HepG2 (cell line): ENCODE data around the gene FBRSL1. TPM values are rescaled to one million over a fixed set of nuclear protein-coding genes. Genes with fewer than 3 reads are reported as not detected.

Experiments used
- ATAC-seq: fragments of 200-7000 bp; cut with Tn5 transposase; 3 replicates; pipeline ENCODE4 v1.9.1; 2020; ENCODE audit warnings: mild to moderate bottlenecking, moderate library complexity
- BruUV-seq: library from RNA; stranded (reverse); fragments of 400-500 nt; replicated peaks from 2 replicates; lab custom pipeline; 2021; lab: Mats Ljungman, UMichigan
- CTCF ChIA-PET: fragments of 300-600 bp; formaldehyde crosslinking; extraction: SDS; loops from one replicate; lab custom pipeline; 2021; ENCODE audit warnings: low total read pairs, inconsistent platforms, low intra/inter-chr PET ratio; lab: Yijun Ruan, JAX
- POLR2A ChIA-PET: fragments of 350-600 bp; sonication (Branson Sonifier 250); formaldehyde crosslinking; loops from one replicate; lab custom pipeline; 2020; ENCODE audit warnings: antibody characterized with exemption, inconsistent platforms; lab: Yijun Ruan, JAX
- DNase-seq: peaks from one replicate; pipeline ENCODE4 v3.0.0-alpha.2; 2015; ENCODE audit warnings: low spot score
- FAIRE-seq: peaks from 3 replicates; lab custom pipeline; 2011; peaks lifted over from hg19 to GRCh38; lab: Jason Lieb, UNC
- H2AFZ ChIP-seq: one replicate; pipeline ENCODE4 v1.6.1; 2011; ENCODE audit warnings: low read length, inconsistent platforms
- H3K27ac ChIP-seq: fragments of 300-600 bp; 3 replicates; pipeline ENCODE4 v1.8.0; 2011; ENCODE audit warnings: mixed run types, mild to moderate bottlenecking, mixed read lengths, low read length, inconsistent platforms; ENCODE audit not compliant: insufficient read depth; ENCODE audit errors: extremely low read length
- H3K27me3 ChIP-seq, 2 experiments: fragments of 200-600 bp in 1 of 2; 2 replicates in 1 of 2; 3 replicates in 1 of 2; pipeline versions ENCODE4 v1.6.0 to v1.8.0; 2011; ENCODE audit warnings: low read length in 2 of 2, mild to moderate bottlenecking in 2 of 2, moderate library complexity in 2 of 2, inconsistent platforms in 1 of 2; ENCODE audit not compliant: insufficient read depth in 2 of 2, control insufficient read depth in 1 of 2
- H3K36me3 ChIP-seq, 2 experiments: fragments of 200-600 bp in 1 of 2; replicated peaks in 1 of 2; 2 replicates in 1 of 2; 3 replicates in 1 of 2; pipeline versions ENCODE4 v1.5.1 to v1.8.0; 2011; ENCODE audit warnings: low read length in 2 of 2, inconsistent platforms in 1 of 2; ENCODE audit not compliant: insufficient read depth in 2 of 2, control insufficient read depth in 1 of 2
- H3K4me1 ChIP-seq: 2 replicates; pipeline ENCODE4 v1.5.1; 2012; ENCODE audit warnings: low read length, inconsistent platforms; ENCODE audit not compliant: insufficient read depth
- H3K4me2 ChIP-seq: 2 replicates; pipeline ENCODE4 v1.6.0; 2011; ENCODE audit warnings: low read depth, low read length, inconsistent platforms
- H3K4me3 ChIP-seq, 3 experiments: fragments of 200-600 bp in 1 of 3; sonication (generic), shearing (Covaris generic) in 1 of 3; replicated peaks in 1 of 3; 2 replicates each; pipeline ENCODE4 v1.5.1; 2011 to 2016; ENCODE audit warnings: low read length in 3 of 3, inconsistent platforms in 2 of 3, low read depth in 2 of 3, mild to moderate bottlenecking in 2 of 3, control low read depth in 1 of 3, mixed read lengths in 1 of 3; ENCODE audit not compliant: insufficient read depth in 1 of 3
- H3K79me2 ChIP-seq: one replicate; pipeline ENCODE4 v1.6.1; 2011; ENCODE audit warnings: low read length, inconsistent platforms; ENCODE audit not compliant: insufficient read depth
- H3K9ac ChIP-seq: 2 replicates; pipeline ENCODE4 v1.6.0; 2011; ENCODE audit warnings: mild to moderate bottlenecking, low read depth, low read length, inconsistent platforms; ENCODE audit not compliant: insufficient read depth
- H3K9me3 ChIP-seq: 2 replicates; pipeline ENCODE4 v1.5.1; 2012; ENCODE audit warnings: mild to moderate bottlenecking, low read length
- H4K20me1 ChIP-seq: 2 replicates; pipeline ENCODE4 v1.6.0; 2011; ENCODE audit warnings: inconsistent platforms, mild to moderate bottlenecking, low read length, moderate library complexity; ENCODE audit not compliant: insufficient read depth
- ATF7 ChIP-seq, 2 experiments: fragments of 450-650 bp in 1 of 2; sonication (generic) in 1 of 2; formaldehyde crosslinking in 1 of 2; IDR thresholded peaks; 2 replicates each; pipeline versions ENCODE4 v1.4.0 to v1.6.1; 2016 to 2020; ENCODE audit warnings: antibody characterized with exemption in 1 of 2, mild to moderate bottlenecking in 1 of 2, missing genetic modification reagents in 1 of 2
- DNMT3B ChIP-seq: conservative IDR thresholded peaks from 2 replicates; pipeline ENCODE4 v1.6.1; 2016; ENCODE audit warnings: missing biosample characterization, control low read depth
- GATAD2A ChIP-seq: IDR thresholded peaks from 2 replicates; pipeline ENCODE4 v1.6.1; 2016
- GPN1 ChIP-seq: sonication (generic); formaldehyde crosslinking; IDR thresholded peaks from 2 replicates; pipeline ENCODE4 v1.5.1; 2020; ENCODE audit warnings: missing genetic modification reagents, borderline replicate concordance
- HIVEP1 ChIP-seq: sonication (generic); formaldehyde crosslinking; IDR thresholded peaks from 2 replicates; pipeline ENCODE4 v1.4.0; 2020; ENCODE audit warnings: mild to moderate bottlenecking, missing genetic modification reagents
- IKZF4 ChIP-seq: sonication (generic); formaldehyde crosslinking; IDR thresholded peaks from 2 replicates; pipeline ENCODE4 v1.5.1; 2020; ENCODE audit warnings: borderline replicate concordance, mild to moderate bottlenecking, low read depth, missing genetic modification reagents; ENCODE audit errors: not compliant biosample characterization
- KLF6 ChIP-seq: IDR thresholded peaks from 2 replicates; pipeline ENCODE4 v1.8.0; 2016; ENCODE audit warnings: missing biosample characterization, missing genetic modification reagents
- MEF2D ChIP-seq: sonication (generic); formaldehyde crosslinking; IDR thresholded peaks from 2 replicates; pipeline ENCODE4 v1.5.1; 2020; ENCODE audit warnings: mild to moderate bottlenecking, missing genetic modification reagents
- MTA1 ChIP-seq: sonication (generic); formaldehyde crosslinking; IDR thresholded peaks from 2 replicates; pipeline ENCODE4 v1.4.0; 2020; ENCODE audit warnings: missing genetic modification reagents, mild to moderate bottlenecking, borderline replicate concordance
- MTERF4 ChIP-seq: sonication (generic); formaldehyde crosslinking; IDR thresholded peaks from 2 replicates; pipeline ENCODE4 v1.8.0; 2023; ENCODE audit warnings: mild to moderate bottlenecking, missing genetic modification reagents
- MXD4 ChIP-seq: IDR thresholded peaks from 2 replicates; pipeline ENCODE4 v1.6.1; 2016; ENCODE audit warnings: mild to moderate bottlenecking, missing biosample characterization, missing genetic modification reagents
- PATZ1 ChIP-seq: sonication (generic); formaldehyde crosslinking; IDR thresholded peaks from 2 replicates; pipeline ENCODE4 v1.4.0; 2020; ENCODE audit warnings: missing genetic modification reagents
- SP2 ChIP-seq: sonication (generic); formaldehyde crosslinking; IDR thresholded peaks from 2 replicates; pipeline ENCODE4 v1.5.1; 2020; ENCODE audit warnings: mild to moderate bottlenecking, missing genetic modification reagents
- SP4 ChIP-seq: sonication (generic); formaldehyde crosslinking; IDR thresholded peaks from 2 replicates; pipeline ENCODE4 v1.8.1; 2023; ENCODE audit warnings: mild to moderate bottlenecking, missing genetic modification reagents
- ZNF224 ChIP-seq: sonication (generic); formaldehyde crosslinking; IDR thresholded peaks from 2 replicates; pipeline ENCODE4 v1.5.0; 2020; ENCODE audit warnings: mild to moderate bottlenecking, missing genetic modification reagents
- ZNF513 ChIP-seq: sonication (generic); formaldehyde crosslinking; conservative IDR thresholded peaks from 2 replicates; pipeline ENCODE4 v1.5.0; 2020; ENCODE audit warnings: missing genetic modification reagents
- ZNF614 ChIP-seq: IDR thresholded peaks from 2 replicates; pipeline ENCODE4 v1.6.1; 2018; ENCODE audit warnings: missing biosample characterization, missing genetic modification reagents, inconsistent platforms, borderline replicate concordance
- ZNF619 ChIP-seq: sonication (generic); formaldehyde crosslinking; IDR thresholded peaks from 2 replicates; pipeline ENCODE4 v1.4.0; 2020; ENCODE audit warnings: mild to moderate bottlenecking, missing genetic modification reagents
- ZSCAN22 ChIP-seq: sonication (generic); formaldehyde crosslinking; IDR thresholded peaks from 2 replicates; pipeline ENCODE4 v1.4.0; 2020; ENCODE audit warnings: mild to moderate bottlenecking, missing genetic modification reagents
- WGBS: methylation state at CpG from one replicate; pipeline ENCODE4 v1.1.6; 2017; ENCODE audit warnings: low lambda C conversion rate; 5-methylcytosine and 5-hydroxymethylcytosine counted together
- in situ Hi-C: cut with HindIII; loops from 2 replicates; pipeline ENCODE4 v1.10.0; 2017; ENCODE audit warnings: low pct_unique_long_range_greater_than_20kb; ENCODE audit not compliant: extremely low pct_ligation_motif_present
- intact Hi-C: fragments of 100-400 bp; cut with micrococcal nuclease; formaldehyde crosslinking; loops from one replicate; pipeline ENCODE4 v1.10.0; 2022; ENCODE audit not compliant: unreplicated experiment
- polyA plus RNA-seq, 8 experiments: library from polyadenylated mRNA; depleted of rRNA in 3 of 8; stranded (reverse) in 7 of 8; unstranded in 1 of 8; fragments of >200 nt; fragmentation: Illumina TruSeq in 4 of 8; extraction: Trizol in 4 of 8; gene quantifications; 2 replicates each; pipeline versions ENCODE4 v1.2.1 to v1.2.3, GENCODE V29; 2011 to 2016; ENCODE audit warnings: low read depth in 4 of 8, missing spikeins in 1 of 8, mixed read lengths in 1 of 8; ENCODE audit not compliant: insufficient read depth in 1 of 8
- total RNA-seq, 5 experiments: library from RNA; depleted of rRNA; stranded (reverse); fragments of >200 nt; fragmentation: Illumina TruSeq; extraction: Trizol; gene quantifications; 2 replicates each; pipeline ENCODE4 v1.2.3, GENCODE V29; 2016; ENCODE audit warnings: low read depth in 1 of 5
- TF ChIP-seq, protein P1 (sequence below): sonication (generic); formaldehyde crosslinking; IDR thresholded peaks from 2 replicates; pipeline ENCODE4 v1.5.1; 2020; ENCODE audit warnings: missing genetic modification reagents, mild to moderate bottlenecking, borderline replicate concordance

The FBRSL1 gene
- total and polyA plus RNA-seq, 2 of the 13 experiments (the other 11 are each of a cell fraction or from before 2014, with no cell fraction given), result 3.6 to 7.9 TPM

- Histone ChIP-seq H3K27ac (peak overlapping the region; percentile 58), H4K20me1 (peaks cover 55% of the 10 kb centered on the region), H3K36me3 (peaks cover 0 to 3% of the 10 kb centered on the region in 2 experiments; a peak in 4 of 5 replicates), H3K4me1 (peaks cover 62% of the 10 kb centered on the region), H3K9me3 (no peaks in the 10 kb centered on the region), H3K9ac (peak overlapping the region; percentile 80), H2AFZ (no peak overlapping the region), H3K4me3 (peak overlapping the region; percentile 59 to 88 (median 83)), H3K27me3 (peaks cover 7 to 31% of the 10 kb centered on the region in 2 experiments), H3K79me2 (peaks cover 55% of the 10 kb centered on the region), H3K4me2 (peak overlapping the region; percentile 99)
- in situ Hi-C loops (no loop called here), intact Hi-C loops (no loop called here)
- ATAC-seq, result no peak
- peak; percentile 56 for FAIRE-seq
- BruUV-seq, result TSS peak; percentile 77
- ChIA-PET CTCF (no interaction called here), POLR2A (no interaction called here)
- 10% methylated on average over 11 of the region's 14 CpGs for WGBS
- DNase-seq, result peak; percentile 45
- TF ChIP-seq MTA1 (CRISPR knock-in tag), result no peak
- 0 out of 2 replicates have a peak, but pooled peaks have one; percentile 11 for TF ChIP-seq GATAD2A (CRISPR knock-in tag)
- no peak for TF ChIP-seq IKZF4
- TF ChIP-seq, protein P1, sequence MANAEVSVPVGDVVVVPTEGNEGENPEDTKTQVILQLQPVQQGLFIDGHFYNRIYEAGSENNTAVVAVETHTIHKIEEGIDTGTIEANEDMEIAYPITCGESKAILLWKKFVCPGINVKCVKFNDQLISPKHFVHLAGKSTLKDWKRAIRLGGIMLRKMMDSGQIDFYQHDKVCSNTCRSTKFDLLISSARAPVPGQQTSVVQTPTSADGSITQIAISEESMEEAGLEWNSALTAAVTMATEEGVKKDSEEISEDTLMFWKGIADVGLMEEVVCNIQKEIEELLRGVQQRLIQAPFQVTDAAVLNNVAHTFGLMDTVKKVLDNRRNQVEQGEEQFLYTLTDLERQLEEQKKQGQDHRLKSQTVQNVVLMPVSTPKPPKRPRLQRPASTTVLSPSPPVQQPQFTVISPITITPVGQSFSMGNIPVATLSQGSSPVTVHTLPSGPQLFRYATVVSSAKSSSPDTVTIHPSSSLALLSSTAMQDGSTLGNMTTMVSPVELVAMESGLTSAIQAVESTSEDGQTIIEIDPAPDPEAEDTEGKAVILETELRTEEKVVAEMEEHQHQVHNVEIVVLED (CRISPR knock-in tag), result no peak
- TF ChIP-seq KLF6, result no peak
- no peak for TF ChIP-seq SP2
- TF ChIP-seq HIVEP1 (CRISPR knock-in tag), result no peak
- TF ChIP-seq ZNF513, result no peak
- no peak for TF ChIP-seq ZSCAN22 (CRISPR knock-in tag)
- TF ChIP-seq MEF2D (CRISPR knock-in tag), result no peak
- no peak for TF ChIP-seq ATF7 (IDR thresholded peaks at IDR 0.05)
- TF ChIP-seq ATF7 (CRISPR knock-in tag; IDR thresholded peaks at IDR 0.05), result no peak
- no peak for TF ChIP-seq MTERF4 (CRISPR knock-in tag)
- TF ChIP-seq GPN1, result no peak
- TF ChIP-seq ZNF224, result no peak
- TF ChIP-seq ZNF614 (CRISPR knock-in tag), result no peak
- TF ChIP-seq MXD4 (CRISPR knock-in tag), result no peak
- no peak for TF ChIP-seq DNMT3B (CRISPR knock-in tag)
- TF ChIP-seq ZNF619 (CRISPR knock-in tag), result no peak
- TF ChIP-seq SP4 (CRISPR knock-in tag), result no peak
- TF ChIP-seq PATZ1 (CRISPR knock-in tag), result no peak
These were observed 1.2 kb downstream of the FBRSL1 start for GRCh38 chr12:132491138-132491663.
